ENCODE data around the gene HLA-C.
"Not testable (repeated sequence)": the region's sequence is repeated elsewhere in the genome, so short reads cannot be mapped to it uniquely, and the experiment has no call there.

The HLA-C gene

DNA sequence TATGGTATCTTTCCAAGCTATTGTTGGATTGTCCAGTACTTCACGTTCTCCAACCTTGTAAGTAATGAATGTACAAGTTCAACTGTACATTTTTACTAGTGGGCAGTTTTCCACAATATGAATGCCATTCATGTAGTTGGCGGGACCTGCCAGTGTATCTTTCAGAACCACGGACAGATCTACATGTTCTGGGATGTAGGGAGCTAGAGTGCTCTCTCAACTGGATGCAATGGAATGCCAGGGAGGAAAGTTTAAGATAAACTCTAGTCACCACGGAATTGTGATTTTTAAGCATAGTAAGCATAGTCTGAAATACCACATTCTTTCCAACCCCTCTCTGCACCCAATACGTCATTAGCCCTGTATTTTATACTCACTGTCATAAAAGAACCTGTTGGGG lies 21.5 kb upstream of the HLA-C start:
- no peak for DNase-seq (ENCODE audit: low spot score)
- TF ChIP-seq CTCF (IDR thresholded peaks at IDR 0.05; ENCODE audit: extremely low read depth, insufficient read depth, missing control alignments): no peak
- in situ Hi-C loops (cut with MboI; ENCODE audit: low pct_unique_long_range_greater_than_20kb, low sequenced_read_pairs, unreplicated experiment): no loop called here

DNA sequence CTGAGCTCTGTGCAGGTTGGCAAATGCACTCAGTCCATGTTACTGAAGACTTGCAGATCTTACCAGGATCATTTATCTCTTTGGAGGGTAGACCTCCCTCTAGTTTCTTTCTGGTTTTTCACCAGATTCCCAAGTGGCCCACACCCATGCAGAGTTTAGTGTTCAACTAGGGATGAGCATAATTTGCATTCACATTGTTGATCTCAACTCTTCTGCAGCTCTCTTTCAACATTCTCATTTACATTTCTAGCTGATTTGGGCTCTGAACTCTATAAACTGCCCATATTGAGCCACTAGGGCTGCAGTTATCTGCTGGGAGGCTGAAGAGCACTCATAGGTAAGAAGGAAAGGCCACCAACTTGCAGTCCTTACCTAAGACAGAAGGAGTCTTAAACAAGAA lies 17.9 kb upstream of the HLA-C start:
- in situ Hi-C loops (cut with MboI; ENCODE audit: low pct_unique_long_range_greater_than_20kb, low sequenced_read_pairs, unreplicated experiment): no loop called here
- no peak for TF ChIP-seq CTCF (IDR thresholded peaks at IDR 0.05; ENCODE audit: extremely low read depth, insufficient read depth, missing control alignments)
- DNase-seq (ENCODE audit: low spot score): no peak

DNA sequence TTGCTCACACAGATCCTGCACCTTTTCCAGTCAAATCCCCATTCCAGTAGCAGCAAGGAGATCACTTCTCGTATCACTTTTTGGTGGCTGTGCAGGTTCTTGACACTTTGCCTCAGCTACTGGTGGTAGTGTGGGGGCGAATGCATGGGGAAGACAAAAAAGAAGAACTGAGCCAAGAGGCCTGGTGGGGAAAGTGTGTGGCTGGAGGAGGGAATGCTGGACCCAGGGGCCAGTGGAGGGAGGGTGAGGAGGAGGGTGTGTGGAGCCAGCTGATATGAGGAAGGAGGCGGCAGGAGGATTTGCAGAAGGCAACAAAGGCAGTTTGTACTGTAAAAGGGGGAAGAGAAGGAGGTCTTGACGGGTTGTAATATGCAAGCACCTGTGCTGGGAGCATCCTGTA lies 15.7 kb upstream of the HLA-C start:
- in situ Hi-C loops (cut with MboI; ENCODE audit: low pct_unique_long_range_greater_than_20kb, low sequenced_read_pairs, unreplicated experiment): no loop called here
- no peak for DNase-seq (ENCODE audit: low spot score)
- TF ChIP-seq CTCF (IDR thresholded peaks at IDR 0.05; ENCODE audit: extremely low read depth, insufficient read depth, missing control alignments): no peak

DNA sequence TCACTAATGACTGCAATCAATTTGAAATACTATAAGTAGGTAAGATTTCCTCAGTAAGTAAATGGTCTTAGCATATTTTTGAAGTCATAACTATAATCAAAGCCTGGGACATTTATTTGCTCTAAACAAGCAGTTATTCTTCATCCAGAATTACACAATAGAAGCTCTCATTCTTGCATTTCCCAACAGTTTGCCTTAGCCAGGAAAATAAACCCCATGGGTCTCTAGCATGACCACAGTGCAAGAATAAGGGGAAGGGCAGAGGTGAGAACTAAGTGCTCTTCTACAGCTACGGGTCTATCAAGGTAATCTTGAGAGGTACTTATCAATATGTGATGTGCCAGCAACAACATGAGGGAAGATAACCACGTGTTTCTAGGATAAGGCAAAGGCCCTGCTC lies 14.1 kb upstream of the HLA-C start:
- TF ChIP-seq CTCF (IDR thresholded peaks at IDR 0.05; ENCODE audit: extremely low read depth, insufficient read depth, missing control alignments): no peak
- DNase-seq (ENCODE audit: low spot score): no peak
- in situ Hi-C loops (cut with MboI; ENCODE audit: low pct_unique_long_range_greater_than_20kb, low sequenced_read_pairs, unreplicated experiment): no loop called here

GRCh38 chr6:31285486-31285885 lies 13.6 kb upstream of the HLA-C start:
- in situ Hi-C loops (cut with MboI; ENCODE audit: low pct_unique_long_range_greater_than_20kb, low sequenced_read_pairs, unreplicated experiment): no loop called here
- DNase-seq (ENCODE audit: low spot score): no peak
- no peak for TF ChIP-seq CTCF (IDR thresholded peaks at IDR 0.05; ENCODE audit: extremely low read depth, insufficient read depth, missing control alignments)

DNA sequence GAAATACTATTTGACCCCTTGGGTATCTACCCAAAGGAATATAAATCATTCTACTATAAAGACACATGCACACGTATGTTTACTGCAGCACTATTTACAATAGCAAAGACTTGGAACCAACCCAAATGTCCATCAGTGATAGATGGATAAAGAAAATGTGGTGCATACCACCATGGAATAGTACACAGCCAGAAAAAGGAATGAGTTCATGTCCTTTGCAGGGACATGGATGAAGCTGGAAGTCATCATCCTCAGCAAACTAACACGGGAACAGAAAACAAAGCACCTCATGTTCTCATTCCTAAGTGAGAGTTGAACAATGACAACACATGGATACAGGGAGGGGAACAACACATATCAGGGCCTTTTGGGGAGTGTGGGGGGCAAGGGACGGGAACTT lies 7.8 kb upstream of the HLA-C start:
- in situ Hi-C loops (cut with MboI; ENCODE audit: low pct_unique_long_range_greater_than_20kb, low sequenced_read_pairs, unreplicated experiment); DNase-seq (ENCODE audit: low spot score): not testable (repeated sequence)

DNA sequence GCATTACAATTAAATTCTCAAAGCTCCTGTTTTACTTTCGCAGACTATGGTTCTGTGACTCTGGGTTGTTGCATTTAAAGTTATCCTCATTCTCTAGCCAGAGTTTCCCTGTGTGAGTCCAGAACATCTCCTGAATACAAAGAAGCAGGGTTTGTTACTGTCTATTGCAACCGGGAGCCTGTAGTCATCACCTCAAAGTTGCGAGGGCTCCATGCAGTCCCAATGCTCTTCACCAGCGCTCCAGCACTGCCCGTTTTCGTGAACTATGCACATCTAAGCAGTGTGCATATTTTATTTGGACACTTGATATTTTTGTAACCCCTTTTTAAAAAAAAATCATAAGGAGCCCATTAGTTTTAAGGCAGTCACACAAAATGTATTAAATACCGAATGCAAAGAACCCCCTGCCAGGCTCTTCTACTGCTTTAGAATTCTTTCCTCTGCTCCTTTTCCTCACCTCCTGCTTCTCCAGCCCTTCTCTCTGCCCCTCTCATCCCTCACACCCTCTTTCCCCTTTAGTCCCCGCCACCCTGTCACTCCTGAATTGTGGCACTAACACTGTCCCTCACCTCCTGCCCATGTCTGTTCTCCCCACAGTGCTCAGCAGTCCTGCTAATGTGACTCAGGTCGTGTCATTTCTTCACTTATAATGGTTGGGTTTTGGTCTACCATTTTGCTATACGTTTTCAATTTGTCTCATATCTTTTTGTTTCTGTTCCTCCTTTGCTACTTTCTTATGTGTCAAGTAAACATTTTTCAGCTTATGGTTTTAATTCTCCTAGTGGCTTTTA lies 1.1 kb upstream of the HLA-C start:
- in situ Hi-C loops (cut with MboI; ENCODE audit: low pct_unique_long_range_greater_than_20kb, low sequenced_read_pairs, unreplicated experiment): no loop called here
- no peak for DNase-seq (ENCODE audit: low spot score)
- no peak for TF ChIP-seq CTCF (IDR thresholded peaks at IDR 0.05; ENCODE audit: extremely low read depth, insufficient read depth, missing control alignments)

All from GM13977 (cell line).